WI38 (cell line): ENCODE measurements around the gene RHOC.

Source experiments
- H3K4me3 ChIP-seq: 2 replicates; pipeline ENCODE4 v1.5.1; 2011; ENCODE audit warnings: low read depth, mild to moderate bottlenecking, control low read depth, low read length
- TF ChIP-seq, protein P1 (sequence below): IDR thresholded peaks from 2 replicates; pipeline ENCODE4 v1.5.1; 2012; ENCODE audit warnings: low read depth, mild to moderate bottlenecking, control low read depth, low read length

RHOC gene

GRCh38 chr1:112716133-112716720, 9.3 kb upstream of the RHOC start:
- peak overlapping the region; percentile 69 for H3K4me3 ChIP-seq
- TF ChIP-seq, protein P1, sequence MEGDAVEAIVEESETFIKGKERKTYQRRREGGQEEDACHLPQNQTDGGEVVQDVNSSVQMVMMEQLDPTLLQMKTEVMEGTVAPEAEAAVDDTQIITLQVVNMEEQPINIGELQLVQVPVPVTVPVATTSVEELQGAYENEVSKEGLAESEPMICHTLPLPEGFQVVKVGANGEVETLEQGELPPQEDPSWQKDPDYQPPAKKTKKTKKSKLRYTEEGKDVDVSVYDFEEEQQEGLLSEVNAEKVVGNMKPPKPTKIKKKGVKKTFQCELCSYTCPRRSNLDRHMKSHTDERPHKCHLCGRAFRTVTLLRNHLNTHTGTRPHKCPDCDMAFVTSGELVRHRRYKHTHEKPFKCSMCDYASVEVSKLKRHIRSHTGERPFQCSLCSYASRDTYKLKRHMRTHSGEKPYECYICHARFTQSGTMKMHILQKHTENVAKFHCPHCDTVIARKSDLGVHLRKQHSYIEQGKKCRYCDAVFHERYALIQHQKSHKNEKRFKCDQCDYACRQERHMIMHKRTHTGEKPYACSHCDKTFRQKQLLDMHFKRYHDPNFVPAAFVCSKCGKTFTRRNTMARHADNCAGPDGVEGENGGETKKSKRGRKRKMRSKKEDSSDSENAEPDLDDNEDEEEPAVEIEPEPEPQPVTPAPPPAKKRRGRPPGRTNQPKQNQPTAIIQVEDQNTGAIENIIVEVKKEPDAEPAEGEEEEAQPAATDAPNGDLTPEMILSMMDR, result peak; percentile 90

DNA sequence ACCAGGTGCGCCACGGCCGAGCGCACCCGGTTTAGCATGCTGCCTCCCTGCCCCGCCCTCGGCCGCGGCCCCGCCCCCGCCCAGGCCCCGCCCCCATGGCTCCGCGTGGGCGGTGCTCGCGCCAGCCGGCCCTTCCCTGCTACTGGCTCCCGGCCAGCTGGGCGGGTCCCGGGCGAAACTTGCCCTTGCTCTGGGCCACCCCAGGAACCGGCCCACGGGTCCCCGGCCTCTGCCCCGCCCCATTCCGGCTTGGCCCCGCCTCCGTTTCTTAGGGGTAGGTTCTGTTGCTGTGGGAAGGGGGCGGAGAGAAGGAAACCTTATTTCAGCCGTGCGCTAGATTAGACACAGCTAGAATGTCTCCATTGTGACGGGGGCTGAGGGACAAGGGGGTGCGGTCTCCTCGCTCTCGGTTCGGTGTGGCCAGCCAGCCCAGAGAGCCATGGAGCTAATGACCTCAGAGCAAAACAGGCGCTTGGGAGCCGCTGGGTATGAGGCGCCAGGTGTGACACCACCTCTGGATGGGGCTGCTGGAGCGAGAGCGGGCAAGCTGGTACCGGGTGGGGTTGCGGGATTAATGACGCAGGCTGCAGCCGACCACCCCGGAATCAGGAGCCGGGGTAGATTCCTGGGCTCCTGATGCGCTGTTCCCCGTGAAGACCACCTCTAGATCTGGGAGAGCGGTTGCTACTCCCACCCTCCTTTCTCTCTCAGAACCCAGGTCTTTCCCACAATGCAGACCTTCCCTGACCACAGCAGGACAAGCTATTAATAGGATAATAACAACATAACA, 8.5 kb upstream of the RHOC start, which contains the start of gene PPM1J:
TSS of gene PPM1J (minus strand) at position 69 of the 790 bp plus-strand sequence. CDS start at position 38, 31 bp downstream.
- TF ChIP-seq, protein P1, result no peak

GRCh38 chr1:112714313-112715263, 7.7 kb upstream of the RHOC start:
- H3K4me3 ChIP-seq, result peak overlapping the region; percentile 69
- TF ChIP-seq, protein P1, result peak; percentile 9; the same call in 1 of the 2 replicates

More for the DNA sequence above, 8.5 kb upstream of the RHOC start, which contains the start of gene PPM1J:
- H3K4me3 ChIP-seq, result peak within 1 kb of the TSS; percentile 69

DNA sequence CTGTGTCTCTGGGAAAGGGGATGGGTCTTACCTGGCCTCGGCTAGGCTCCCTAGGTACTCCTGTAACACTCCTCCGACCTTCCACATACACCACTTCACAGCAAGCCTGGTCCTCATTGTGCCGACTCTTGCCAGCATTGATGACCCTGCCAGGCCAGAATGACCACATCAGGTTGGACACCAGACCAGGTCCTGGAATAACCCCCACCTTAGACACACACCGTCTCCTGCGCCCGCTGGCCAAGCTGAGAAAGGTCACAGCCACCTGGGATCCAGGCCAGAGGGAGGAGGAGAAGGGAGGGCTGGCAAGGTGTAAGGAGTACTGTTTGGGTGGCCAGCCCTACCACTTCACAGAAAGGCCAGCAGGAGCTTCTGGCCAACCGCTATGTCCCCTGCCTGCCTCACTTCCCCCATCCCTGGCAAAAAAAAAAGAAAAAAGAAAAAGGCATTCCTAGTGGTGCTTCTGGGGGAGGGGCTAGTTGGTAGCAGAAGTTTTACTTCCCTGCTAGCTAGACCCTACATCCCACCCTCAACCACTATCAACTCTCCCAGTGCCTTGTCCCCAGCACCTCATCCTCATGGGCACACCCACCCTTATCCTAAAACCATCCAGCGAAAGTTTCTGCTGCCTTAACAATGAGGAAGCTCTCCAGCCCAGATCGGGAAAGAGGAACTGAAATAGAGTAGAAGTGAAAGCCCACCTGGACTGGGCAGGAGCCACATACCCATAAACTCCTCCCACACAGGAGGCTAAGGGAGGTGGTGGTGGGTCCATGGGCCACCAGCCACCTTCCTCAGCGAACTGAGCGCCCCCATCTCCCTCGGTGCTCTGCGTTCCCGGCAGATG, 6.8 kb upstream of the RHOC start:
- H3K4me3 ChIP-seq, result peak overlapping the region; percentile 69
- TF ChIP-seq, protein P1, result no peak

DNA sequence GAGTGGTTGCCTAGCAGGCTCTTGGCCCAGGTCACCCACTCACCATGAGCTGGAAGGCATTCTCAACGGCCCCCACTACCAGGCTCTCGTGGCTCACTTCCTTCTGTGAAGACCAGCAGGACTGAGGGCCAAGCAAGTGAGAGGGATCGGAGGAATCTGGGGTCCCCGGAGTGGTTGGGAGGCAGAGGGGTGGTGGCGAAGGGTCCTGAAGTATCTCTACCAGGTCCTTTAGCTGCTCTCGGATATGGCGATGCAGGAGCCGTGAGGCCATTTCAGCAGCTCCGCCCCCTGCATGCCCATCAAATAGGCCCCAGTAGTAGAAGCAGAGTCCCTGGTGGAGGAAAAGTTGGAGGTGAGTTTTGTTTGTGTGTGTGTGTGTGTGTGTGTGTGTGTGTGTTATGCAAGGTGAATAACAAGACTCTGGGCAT, 5.8 kb upstream of the RHOC start:
- TF ChIP-seq, protein P1, result no peak
- H3K4me3 ChIP-seq, result no peak overlapping the region

GRCh38 chr1:112712191-112712590, 5.3 kb upstream of the RHOC start:
- TF ChIP-seq, protein P1, result no peak
- H3K4me3 ChIP-seq, result no peak overlapping the region
